Activated CD8-positive, alpha-beta memory T cell treated with anti-CD3 and anti-CD28 coated beads, Interleukin-2, amount 50 U/mL, for 24 hours (primary cell): ENCODE data around the gene CD27.
"Not testable (repeated sequence)": the region's sequence is repeated elsewhere in the genome, so short reads cannot be mapped to it uniquely, and the experiment has no call there.

Experiments
- DNase-seq: peaks from one replicate; pipeline ENCODE4 v3.0.0-alpha.2; 2020; ENCODE audit errors: extremely low read depth

Gene CD27

GRCh38 chr12:6461401-6462233 lies 16.9 kb downstream of the CD27 start:
- peak; percentile 72 for DNase-seq

- DNase-seq = no peak
Observed at GRCh38 chr12:6462234-6462995, 17.7 kb downstream of the CD27 start.

DNA sequence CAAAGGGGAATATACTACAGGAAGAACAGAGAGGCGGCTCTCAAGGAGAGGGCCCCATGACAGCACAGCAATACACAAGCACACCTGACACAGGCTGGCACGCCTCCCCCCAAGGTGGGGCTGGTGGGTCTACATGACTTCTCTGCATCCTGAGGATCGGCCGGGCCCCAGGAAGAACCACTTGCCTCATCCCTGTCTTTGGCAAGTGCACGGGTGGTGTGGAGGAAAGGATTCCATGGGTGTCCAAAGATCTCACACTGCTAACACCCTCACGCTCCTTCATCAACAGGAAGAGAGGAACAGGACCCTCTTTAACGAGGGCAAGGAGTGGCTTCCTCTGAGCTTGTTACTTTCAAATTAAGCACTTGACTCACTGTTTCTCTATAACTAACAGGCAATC lies 18.5 kb downstream of the CD27 start:
- no peak for DNase-seq

GRCh38 chr12:6463858-6464257 lies 19.1 kb downstream of the CD27 start:
- DNase-seq = no peak

DNA sequence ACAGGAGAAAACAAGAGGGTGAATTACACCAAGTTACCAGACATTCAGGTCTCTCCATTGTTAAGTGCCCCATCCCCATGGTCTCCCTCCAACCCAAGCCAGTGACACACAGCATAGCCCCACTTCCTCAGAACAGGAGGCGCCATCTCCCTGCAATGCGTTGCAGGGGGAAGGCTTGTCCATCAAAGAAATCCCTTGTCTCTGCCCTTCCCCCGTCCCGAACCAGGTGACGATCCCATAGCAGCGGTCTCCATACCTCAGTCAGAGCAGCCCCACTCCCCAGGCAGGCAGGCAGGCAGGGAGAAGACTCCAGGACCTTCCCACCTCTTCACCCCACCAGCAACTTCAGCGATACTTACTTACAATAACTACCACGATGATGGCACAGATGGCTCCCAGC lies 19.8 kb downstream of the CD27 start:
- DNase-seq = no peak

- no peak for DNase-seq
Observed at GRCh38 chr12:6465467-6466183, 20.9 kb downstream of the CD27 start.

DNA sequence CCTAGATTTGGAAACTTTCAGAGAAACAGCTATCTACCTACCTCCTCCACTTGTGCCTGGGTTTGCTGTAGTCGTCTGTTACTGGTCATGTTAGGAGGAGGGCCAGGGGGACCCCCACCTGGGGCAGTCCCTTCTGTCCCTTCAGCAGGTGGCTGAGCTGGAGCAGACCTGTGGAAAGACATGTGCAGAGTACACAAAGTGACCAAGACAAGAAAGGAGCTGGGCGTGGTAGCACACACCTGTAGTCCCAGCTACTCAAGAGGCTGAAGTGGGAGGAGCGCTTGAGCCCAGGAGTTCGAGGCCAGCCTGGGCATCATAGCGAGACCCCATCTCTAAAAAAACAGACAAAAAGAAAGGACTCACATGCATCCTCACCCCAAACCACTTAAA lies 21.4 kb downstream of the CD27 start:
- no peak for DNase-seq

DNA sequence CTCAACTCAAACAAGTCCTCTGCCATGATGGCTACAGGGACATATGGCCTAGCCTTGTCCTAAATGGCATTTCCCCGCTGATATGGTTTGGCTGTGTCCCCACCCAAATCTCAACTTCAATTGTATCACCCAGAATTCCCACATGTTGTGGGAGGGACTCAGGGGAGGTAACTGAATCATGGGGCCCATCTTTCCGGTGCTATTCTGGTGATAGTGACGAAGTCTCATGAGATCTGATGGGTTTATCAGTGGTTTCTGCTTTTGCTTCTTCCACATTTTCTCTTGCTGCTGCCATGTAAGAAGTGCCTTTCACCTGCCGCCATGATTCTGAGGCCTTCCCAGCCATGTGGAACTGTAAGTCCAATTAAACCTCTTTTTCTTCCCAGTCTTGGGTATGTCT lies 22.0 kb downstream of the CD27 start:
- DNase-seq = not testable (repeated sequence)

GRCh38 chr12:6467571-6468282 lies 23.0 kb downstream of the CD27 start:
- not testable (repeated sequence) for DNase-seq

- DNase-seq = no peak
Observed at GRCh38 chr12:6468283-6468575, 23.5 kb downstream of the CD27 start.

DNA sequence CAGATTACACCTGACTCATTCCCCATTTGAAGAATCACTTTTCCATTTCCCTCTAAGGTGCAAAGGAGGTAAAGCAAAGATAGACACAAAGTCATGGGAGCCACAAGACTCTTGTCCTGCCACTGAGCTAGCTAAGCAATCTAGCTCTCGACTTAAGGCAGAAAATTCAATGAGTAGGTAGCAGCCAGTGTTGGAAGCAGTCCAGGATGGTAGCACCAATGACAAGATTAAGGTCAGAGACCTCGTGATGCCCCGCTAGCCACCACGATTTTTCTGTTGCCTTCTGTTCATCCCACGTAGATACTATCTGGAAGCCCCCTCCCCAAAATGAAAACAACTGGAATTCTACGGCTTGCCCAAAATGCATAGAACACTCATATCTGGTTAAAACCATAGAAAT lies 24.3 kb downstream of the CD27 start:
- DNase-seq = no peak

GRCh38 chr12:6469609-6470374 lies 25.0 kb downstream of the CD27 start:
- DNase-seq = no peak

GRCh38 chr12:6470375-6471163 lies 25.8 kb downstream of the CD27 start, which contains the start of gene VAMP1:
VAMP1 (minus strand) TSS chr12:6470677; CDS start chr12:6470531, 146 bp downstream.
- DNase-seq = peak; percentile 94

DNA sequence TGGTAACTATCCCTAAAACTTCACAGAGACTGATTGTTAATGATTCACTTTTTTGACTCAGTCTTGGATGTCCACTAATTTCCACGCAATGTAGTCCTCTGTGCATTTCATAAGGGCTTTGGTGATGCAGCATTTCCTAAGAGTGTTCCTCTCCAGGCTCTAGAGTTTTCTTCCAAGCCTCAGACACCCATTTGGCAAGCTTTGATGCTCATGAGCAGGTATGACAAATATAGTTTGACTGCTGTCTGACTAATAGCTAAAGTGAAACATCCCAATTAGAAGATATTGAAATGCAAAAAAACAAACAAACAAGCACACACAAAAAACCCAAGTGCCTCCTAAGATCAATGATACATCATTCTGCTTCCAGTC lies 27.2 kb downstream of the CD27 start:
- no peak for DNase-seq

GRCh38 chr12:6472491-6472890 lies 27.7 kb downstream of the CD27 start:
- DNase-seq = no peak

GRCh38 chr12:6475233-6475975 lies 30.6 kb downstream of the CD27 start:
- DNase-seq = not testable (repeated sequence)

DNA sequence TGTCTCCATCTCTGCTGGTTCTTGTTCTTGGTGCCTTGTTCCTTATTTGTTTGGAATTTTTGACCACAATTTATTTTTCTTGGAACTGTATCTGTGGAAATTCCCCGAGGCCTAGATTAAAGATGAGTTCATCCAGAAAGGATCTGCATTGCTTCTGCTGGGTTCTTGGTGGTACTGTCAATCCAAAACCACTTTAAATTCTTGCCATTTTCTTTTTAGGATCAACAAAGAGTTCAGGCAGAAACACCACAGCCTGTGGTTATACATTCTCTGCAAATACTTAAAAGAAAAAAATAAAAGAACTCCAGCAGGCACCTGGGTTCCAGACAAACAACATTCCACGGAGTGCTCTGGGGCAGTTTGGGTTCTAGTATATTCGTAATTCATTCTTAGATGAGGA lies 31.7 kb downstream of the CD27 start:
- no peak for DNase-seq

GRCh38 chr12:6477601-6478377 lies 33.0 kb downstream of the CD27 start:
- DNase-seq = not testable (repeated sequence)

- DNase-seq = no peak
Observed at GRCh38 chr12:6478416-6478815, 33.7 kb downstream of the CD27 start.
